ENCODE results near the gene EEF2.
"Not testable (repeated sequence)": the region's sequence is repeated elsewhere in the genome, so short reads cannot be mapped to it uniquely, and the experiment has no call there.

EEF2 gene

GRCh38 chr19:3967983-3968382 is 17.3 kb downstream of the EEF2 start:
- not testable (repeated sequence) for DNase-seq

GRCh38 chr19:3966051-3967017 is 18.9 kb downstream of the EEF2 start:
- DNase-seq, result no peak

GRCh38 chr19:3964256-3965194 is 20.7 kb downstream of the EEF2 start:
- no peak for DNase-seq

- DNase-seq, result no peak
Observed at GRCh38 chr19:3963458-3964255, 21.6 kb downstream of the EEF2 start.

GRCh38 chr19:3961007-3961406 is 24.3 kb downstream of the EEF2 start:
- DNase-seq, result no peak

GRCh38 chr19:3959766-3960131 is 25.5 kb downstream of the EEF2 start:
- DNase-seq, result no peak

- no peak for DNase-seq
Observed at GRCh38 chr19:3958836-3959765, 26.2 kb downstream of the EEF2 start.

- no peak for DNase-seq
Observed at GRCh38 chr19:3955688-3956087, 29.6 kb downstream of the EEF2 start.

- DNase-seq, result not testable (repeated sequence)
Observed at GRCh38 chr19:3955276-3955675, 30.0 kb downstream of the EEF2 start.

- no peak for DNase-seq
Observed at GRCh38 chr19:3954107-3954506, 31.2 kb downstream of the EEF2 start.

GRCh38 chr19:3952755-3953276 is 32.4 kb downstream of the EEF2 start:
- not testable (repeated sequence) for DNase-seq

GRCh38 chr19:3950871-3951861 is 34.1 kb downstream of the EEF2 start:
- no peak for DNase-seq

GRCh38 chr19:3949997-3950859 is 35.0 kb downstream of the EEF2 start:
- no peak for DNase-seq

GRCh38 chr19:3949294-3949693 is 36.0 kb downstream of the EEF2 start:
- no peak for DNase-seq

GRCh38 chr19:3947316-3947933 is 37.8 kb downstream of the EEF2 start:
- DNase-seq, result not testable (repeated sequence)

- DNase-seq, result no peak
Observed at GRCh38 chr19:3945838-3946237, 39.4 kb downstream of the EEF2 start.

GRCh38 chr19:3944018-3944721 is 41.1 kb downstream of the EEF2 start:
- no peak for DNase-seq

All from NCI-H1436 treated with DMSO at 0.1 percent for 48 hours (cell line).